C4-2B (cell line): ENCODE data around the gene TTK.

Experiments
- H3K27ac ChIP-seq: fragments of 450-650 bp; 2 replicates; pipeline ENCODE4 v1.5.1; 2017
- CTCF ChIP-seq: fragments of 450-650 bp; conservative IDR thresholded peaks from 2 replicates; pipeline ENCODE4 v1.5.1; 2017; ENCODE audit warnings: mild to moderate bottlenecking
- ZFX ChIP-seq: fragments of 450-650 bp; IDR thresholded peaks from 2 replicates; pipeline ENCODE4 v1.6.1; 2017

Gene TTK

GRCh38 chr6:80088637-80089036 lies 84.2 kb downstream of the TTK start:
- TF ChIP-seq ZFX (no peak), CTCF (no peak)
- H3K27ac ChIP-seq, result no peak overlapping the region

- TF ChIP-seq ZFX, result no peak
- no peak for TF ChIP-seq CTCF
- no peak overlapping the region for H3K27ac ChIP-seq
Measured at GRCh38 chr6:80091506-80091905, 87.1 kb downstream of the TTK start.
